PC-3 (cell line): Measurements from ENCODE around the gene IL20. TPM values are rescaled to one million over a fixed set of nuclear protein-coding genes. Genes with fewer than 3 reads are reported as not detected.

ENCODE experiments used
- ATAC-seq: fragments of 200-7000 bp; cut with Tn5 transposase; 2 replicates; pipeline ENCODE4 v1.9.1; 2020; ENCODE audit warnings: mild to moderate bottlenecking, moderate library complexity
- BruUV-seq: library from RNA; stranded (reverse); fragments of 400-500 nt; replicated peaks from 2 replicates; lab custom pipeline; 2021; lab: Mats Ljungman, UMichigan
- CTCF ChIA-PET: fragments of 300-600 bp; sonication (Branson Sonifier 250); formaldehyde crosslinking; loops from one replicate; lab custom pipeline; 2022; ENCODE audit warnings: antibody characterized with exemption; lab: Charles Lee
- POLR2A ChIA-PET: fragments of 300-600 bp; sonication (Branson Sonifier 250); formaldehyde crosslinking; loops from one replicate; lab custom pipeline; 2022; ENCODE audit warnings: antibody characterized with exemption; ENCODE audit not compliant: unreplicated experiment; lab: Charles Lee
- DNase-seq: peaks from one replicate; pipeline ENCODE4 v3.0.0-alpha.2; 2015
- H2AFZ ChIP-seq: fragments of 300-600 bp; sonication (generic); 2 replicates; pipeline ENCODE4 v1.6.0; 2016; ENCODE audit warnings: antibody characterized with exemption, low read length
- H3F3A ChIP-seq: fragments of 300-600 bp; sonication (generic); one replicate; pipeline ENCODE4 v1.6.0; 2017; ENCODE audit warnings: antibody characterized with exemption, low read length, control low read depth, mild to moderate bottlenecking; ENCODE audit not compliant: unreplicated experiment
- H3K27ac ChIP-seq: fragments of 300-600 bp; sonication (generic); 2 replicates; pipeline ENCODE4 v1.5.1; 2016; ENCODE audit warnings: mild to moderate bottlenecking, low read length
- H3K27me3 ChIP-seq: fragments of 300-600 bp; sonication (generic); 2 replicates; pipeline ENCODE4 v1.6.1; 2016; ENCODE audit warnings: low read length, mixed read lengths
- H3K36me3 ChIP-seq: fragments of 300-600 bp; sonication (generic); 2 replicates; pipeline ENCODE4 v1.6.1; 2016; ENCODE audit warnings: low read depth, mixed run types, low read length, mixed read lengths
- H3K4me1 ChIP-seq: fragments of 300-600 bp; sonication (generic); 2 replicates; pipeline ENCODE4 v1.5.1; 2016; ENCODE audit warnings: low read length; ENCODE audit not compliant: insufficient read depth
- H3K4me2 ChIP-seq: fragments of 300-600 bp; sonication (generic); 2 replicates; pipeline ENCODE4 v1.6.0; 2016; ENCODE audit warnings: low read length
- H3K4me3 ChIP-seq: fragments of 300-600 bp; sonication (generic); 2 replicates; pipeline ENCODE4 v1.5.1; 2016; ENCODE audit warnings: mild to moderate bottlenecking, low read length, mixed read lengths
- H3K79me2 ChIP-seq: fragments of 300-600 bp; sonication (generic); 2 replicates; pipeline ENCODE4 v1.6.1; 2017; ENCODE audit warnings: low read length, mixed read lengths
- H3K9ac ChIP-seq: fragments of 300-600 bp; sonication (generic); 2 replicates; pipeline ENCODE4 v1.6.0; 2016; ENCODE audit warnings: mild to moderate bottlenecking, low read length
- H3K9me2 ChIP-seq: fragments of 300-600 bp; sonication (generic); replicated peaks from 2 replicates; pipeline ENCODE4 v1.6.1; 2016; ENCODE audit warnings: mixed run types, low read length, mixed read lengths
- H3K9me3 ChIP-seq: fragments of 300-600 bp; sonication (generic); 2 replicates; pipeline ENCODE4 v1.6.1; 2016; ENCODE audit warnings: low read length, mixed read lengths
- H4K20me1 ChIP-seq: fragments of 300-600 bp; sonication (generic); 2 replicates; pipeline ENCODE4 v1.6.1; 2016; ENCODE audit warnings: low read length, mixed read lengths
- EZH2 ChIP-seq: fragments of 300-600 bp; sonication (generic); IDR thresholded peaks from one replicate; pipeline ENCODE4 v1.6.1; 2017; ENCODE audit warnings: antibody characterized with exemption, mild to moderate bottlenecking, low read length; ENCODE audit not compliant: unreplicated experiment
- EZH2phosphoT487 ChIP-seq: fragments of 300-600 bp; sonication (generic); IDR thresholded peaks from 2 replicates; pipeline ENCODE4 v1.6.1; 2018; ENCODE audit warnings: mild to moderate bottlenecking, antibody characterized with exemption, low read length, borderline replicate concordance
- intact Hi-C: fragments of 100-400 bp; cut with micrococcal nuclease; formaldehyde crosslinking; loops from 2 replicates; pipeline ENCODE4 v1.9.0; 2023
- total RNA-seq: library from RNA; depleted of rRNA; stranded (reverse); fragments of >200 nt; gene quantifications from 2 replicates; pipeline ENCODE4 v1.2.3, GENCODE V29; 2014
- TF ChIP-seq, protein P1 (sequence below): fragments of 300-600 bp; sonication (generic); conservative IDR thresholded peaks from 2 replicates; pipeline ENCODE4 v1.5.1; 2017; ENCODE audit warnings: antibody characterized with exemption, low read depth, mild to moderate bottlenecking, low read length

Gene IL20
- total RNA-seq, 1 experiment from 2014 or later: not detected

GRCh38 chr1:206878456-206878855 is 13.0 kb downstream of the IL20 start:
- ATAC-seq: no peak; the same call in 1 of the 2 replicates
- Histone ChIP-seq H3K4me1 (no peaks in the 10 kb centered on the region), H3F3A (no peaks in the 10 kb centered on the region), H3K4me2 (no peak overlapping the region), H3K9ac (no peak overlapping the region), H3K27me3 (no peaks in the 10 kb centered on the region), H3K36me3 (no peaks in the 10 kb centered on the region), H3K79me2 (no peaks in the 10 kb centered on the region), H2AFZ (no peak overlapping the region), H3K9me2 (no peaks in the 10 kb centered on the region), H4K20me1 (no peaks in the 10 kb centered on the region), H3K4me3 (no peak overlapping the region), H3K9me3 (peaks cover 17% of the 10 kb centered on the region), H3K27ac (no peak overlapping the region)
- intact Hi-C loops: no loop called here
- peak; percentile 40 for DNase-seq
- POLR2A ChIA-PET: no interaction called here
- no peak for TF ChIP-seq EZH2
- TF ChIP-seq, protein P1, sequence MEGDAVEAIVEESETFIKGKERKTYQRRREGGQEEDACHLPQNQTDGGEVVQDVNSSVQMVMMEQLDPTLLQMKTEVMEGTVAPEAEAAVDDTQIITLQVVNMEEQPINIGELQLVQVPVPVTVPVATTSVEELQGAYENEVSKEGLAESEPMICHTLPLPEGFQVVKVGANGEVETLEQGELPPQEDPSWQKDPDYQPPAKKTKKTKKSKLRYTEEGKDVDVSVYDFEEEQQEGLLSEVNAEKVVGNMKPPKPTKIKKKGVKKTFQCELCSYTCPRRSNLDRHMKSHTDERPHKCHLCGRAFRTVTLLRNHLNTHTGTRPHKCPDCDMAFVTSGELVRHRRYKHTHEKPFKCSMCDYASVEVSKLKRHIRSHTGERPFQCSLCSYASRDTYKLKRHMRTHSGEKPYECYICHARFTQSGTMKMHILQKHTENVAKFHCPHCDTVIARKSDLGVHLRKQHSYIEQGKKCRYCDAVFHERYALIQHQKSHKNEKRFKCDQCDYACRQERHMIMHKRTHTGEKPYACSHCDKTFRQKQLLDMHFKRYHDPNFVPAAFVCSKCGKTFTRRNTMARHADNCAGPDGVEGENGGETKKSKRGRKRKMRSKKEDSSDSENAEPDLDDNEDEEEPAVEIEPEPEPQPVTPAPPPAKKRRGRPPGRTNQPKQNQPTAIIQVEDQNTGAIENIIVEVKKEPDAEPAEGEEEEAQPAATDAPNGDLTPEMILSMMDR: peak; percentile 67
- CTCF ChIA-PET: no interaction called here
- no TSS peak for BruUV-seq

- Histone ChIP-seq H3K9me2 (no peaks in the 10 kb centered on the region), H4K20me1 (no peaks in the 10 kb centered on the region), H3K36me3 (no peaks in the 10 kb centered on the region), H3K4me3 (no peak overlapping the region), H3K9me3 (peaks cover 17% of the 10 kb centered on the region), H3K4me1 (no peaks in the 10 kb centered on the region), H3K4me2 (no peak overlapping the region), H3K79me2 (no peaks in the 10 kb centered on the region), H2AFZ (0 out of 2 replicates have a peak overlapping the region, but pooled peaks have one; percentile 9), H3K27ac (no peak overlapping the region), H3K9ac (no peak overlapping the region), H3K27me3 (no peaks in the 10 kb centered on the region), H3F3A (no peaks in the 10 kb centered on the region)
- BruUV-seq: no TSS peak
- ATAC-seq (no peak), DNase-seq (no peak)
- intact Hi-C loops: no loop called here
- ChIA-PET CTCF (no interaction called here), POLR2A (no interaction called here)
- TF ChIP-seq, protein P1: no peak
- TF ChIP-seq EZH2phosphoT487 (no peak), EZH2 (no peak)
Measured at GRCh38 chr1:206880314-206880713, 14.9 kb downstream of the IL20 start.

DNA sequence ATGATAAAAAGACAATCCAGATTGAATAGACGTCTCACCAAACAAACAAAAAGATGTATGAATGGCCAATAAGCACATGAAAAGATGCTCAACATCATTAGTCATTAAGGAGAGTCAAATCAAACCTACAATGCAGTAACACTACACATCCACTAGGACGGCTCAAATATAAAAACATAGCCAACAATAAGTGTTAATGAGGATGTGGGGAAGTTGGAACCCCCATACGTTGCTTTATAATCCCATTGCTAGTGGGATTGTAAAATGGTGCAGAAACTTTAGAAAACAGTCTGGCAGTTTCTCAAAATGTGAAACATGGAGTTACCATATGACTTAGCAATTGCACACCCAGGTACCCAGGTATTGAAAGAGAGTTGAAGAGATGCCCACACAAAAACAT is 17.1 kb downstream of the IL20 start:
- no peaks in the 10 kb centered on the region for H3K9me2 ChIP-seq
- no peak overlapping the region for H3K4me2 ChIP-seq
- DNase-seq (no peak), ATAC-seq (no peak)
- H3K4me1 ChIP-seq: peaks cover 9% of the 10 kb centered on the region
- ChIA-PET CTCF (no interaction called here), POLR2A (no interaction called here)
- no peak overlapping the region for H2AFZ ChIP-seq
- no peak overlapping the region for H3K27ac ChIP-seq
- intact Hi-C loops: no loop called here
- no peak overlapping the region for H3K4me3 ChIP-seq
- TF ChIP-seq EZH2phosphoT487 (no peak), EZH2 (no peak)
- TF ChIP-seq, protein P1: peak; percentile 39
- H3K79me2 ChIP-seq: no peaks in the 10 kb centered on the region
- H3K9ac ChIP-seq: no peak overlapping the region
- H4K20me1 ChIP-seq: no peaks in the 10 kb centered on the region
- BruUV-seq: no TSS peak
- peaks cover 17% of the 10 kb centered on the region for H3K9me3 ChIP-seq
- H3K36me3 ChIP-seq: no peaks in the 10 kb centered on the region
- H3F3A ChIP-seq: no peaks in the 10 kb centered on the region
- no peaks in the 10 kb centered on the region for H3K27me3 ChIP-seq
